BJ (cell line): Measurements from ENCODE around the gene FADS1. TPM values are rescaled to one million over a fixed set of nuclear protein-coding genes. Genes with fewer than 3 reads are reported as not detected.
A peak's percentile ranks its signal among the peaks of the same experiment; 100 is the strongest.

Experiments used
- CTCF ChIA-PET: fragments of 350-600 bp; formaldehyde crosslinking; extraction: SDS; loops from one replicate; lab custom pipeline; 2021; ENCODE audit warnings: antibody characterized with exemption, inconsistent platforms; lab: Yijun Ruan, JAX
- POLR2A ChIA-PET: fragments of 300-600 bp; sonication (Branson Sonifier 250); formaldehyde crosslinking; extraction: SDS; loops from one replicate; lab custom pipeline; 2021; ENCODE audit warnings: antibody characterized with exemption; lab: Charles Lee
- DNase-seq: peaks from one replicate; pipeline ENCODE4 v3.0.0-alpha.2; 2011; ENCODE audit warnings: low read depth
- H3K27me3 ChIP-seq: 2 replicates; pipeline ENCODE4 v1.6.0; 2011; ENCODE audit warnings: low read length; ENCODE audit not compliant: control insufficient read depth, insufficient read depth
- H3K36me3 ChIP-seq: 2 replicates; pipeline ENCODE4 v1.5.1; 2011; ENCODE audit warnings: low read length; ENCODE audit not compliant: control insufficient read depth, insufficient read depth
- H3K4me3 ChIP-seq: 2 replicates; pipeline ENCODE4 v1.5.1; 2011; ENCODE audit warnings: low read depth, mild to moderate bottlenecking, control low read depth, low read length
- polyA plus RNA-seq: library from polyadenylated mRNA; depleted of rRNA; stranded (reverse); fragments of >200 nt; gene quantifications from 2 replicates; pipeline ENCODE4 v1.2.3, GENCODE V29; 2011
- TF ChIP-seq, protein P1 (sequence below): IDR thresholded peaks from 2 replicates; pipeline ENCODE4 v1.5.1; 2011; ENCODE audit warnings: low read depth, mild to moderate bottlenecking, control low read depth, inconsistent platforms, low read length, moderate library complexity; ENCODE audit not compliant: insufficient read depth

The FADS1 gene
- polyA plus RNA-seq, 1 experiment = 58.0 TPM

DNA sequence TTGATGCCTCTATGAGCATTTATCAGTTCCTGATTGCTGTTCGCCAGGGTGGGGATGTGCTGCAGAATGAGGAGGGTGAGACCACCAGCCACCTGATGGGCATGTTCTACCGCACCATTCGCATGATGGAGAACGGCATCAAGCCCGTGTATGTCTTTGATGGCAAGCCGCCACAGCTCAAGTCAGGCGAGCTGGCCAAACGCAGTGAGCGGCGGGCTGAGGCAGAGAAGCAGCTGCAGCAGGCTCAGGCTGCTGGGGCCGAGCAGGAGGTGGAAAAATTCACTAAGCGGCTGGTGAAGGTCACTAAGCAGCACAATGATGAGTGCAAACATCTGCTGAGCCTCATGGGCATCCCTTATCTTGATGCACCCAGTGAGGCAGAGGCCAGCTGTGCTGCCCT is 21.3 kb downstream of the FADS1 start:
- ChIA-PET CTCF (interaction anchor here (1.4 to 5.2 kb wide), 7 partner anchors 11 to 313 kb away, joined by 3 to 62 read pairs (median 32); partner anchors contain the start of gene BEST1), POLR2A (no interaction called here)
- DNase-seq = no peak
- Histone ChIP-seq H3K4me3 (no peak overlapping the region), H3K27me3 (no peaks in the 10 kb centered on the region), H3K36me3 (no peaks in the 10 kb centered on the region; the same call in 1 of the 2 replicates)
- TF ChIP-seq, protein P1, sequence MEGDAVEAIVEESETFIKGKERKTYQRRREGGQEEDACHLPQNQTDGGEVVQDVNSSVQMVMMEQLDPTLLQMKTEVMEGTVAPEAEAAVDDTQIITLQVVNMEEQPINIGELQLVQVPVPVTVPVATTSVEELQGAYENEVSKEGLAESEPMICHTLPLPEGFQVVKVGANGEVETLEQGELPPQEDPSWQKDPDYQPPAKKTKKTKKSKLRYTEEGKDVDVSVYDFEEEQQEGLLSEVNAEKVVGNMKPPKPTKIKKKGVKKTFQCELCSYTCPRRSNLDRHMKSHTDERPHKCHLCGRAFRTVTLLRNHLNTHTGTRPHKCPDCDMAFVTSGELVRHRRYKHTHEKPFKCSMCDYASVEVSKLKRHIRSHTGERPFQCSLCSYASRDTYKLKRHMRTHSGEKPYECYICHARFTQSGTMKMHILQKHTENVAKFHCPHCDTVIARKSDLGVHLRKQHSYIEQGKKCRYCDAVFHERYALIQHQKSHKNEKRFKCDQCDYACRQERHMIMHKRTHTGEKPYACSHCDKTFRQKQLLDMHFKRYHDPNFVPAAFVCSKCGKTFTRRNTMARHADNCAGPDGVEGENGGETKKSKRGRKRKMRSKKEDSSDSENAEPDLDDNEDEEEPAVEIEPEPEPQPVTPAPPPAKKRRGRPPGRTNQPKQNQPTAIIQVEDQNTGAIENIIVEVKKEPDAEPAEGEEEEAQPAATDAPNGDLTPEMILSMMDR = no peak

DNA sequence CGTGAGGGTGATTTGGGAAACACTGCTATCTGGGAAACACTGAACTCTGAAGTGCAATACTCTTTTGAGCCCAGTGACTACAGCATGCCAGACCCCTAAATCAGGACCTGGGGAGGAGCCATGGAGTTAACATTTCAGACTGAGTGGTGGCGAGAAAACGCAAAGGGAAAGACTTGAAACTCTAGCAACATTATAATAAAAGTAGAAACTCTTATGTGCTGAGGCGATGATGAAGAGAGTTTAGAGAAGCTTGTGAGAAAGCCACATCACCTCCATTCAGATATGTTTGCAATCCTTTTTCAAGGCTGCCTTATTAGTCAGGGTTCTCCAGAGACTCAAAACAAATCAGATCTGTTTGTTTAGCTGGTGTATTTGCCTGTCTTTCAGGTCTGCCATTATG is 22.2 kb downstream of the FADS1 start:
- H3K4me3 ChIP-seq = no peak overlapping the region
- H3K27me3 ChIP-seq = no peaks in the 10 kb centered on the region
- DNase-seq = no peak
- H3K36me3 ChIP-seq = peaks cover 6% of the 10 kb centered on the region
- TF ChIP-seq, protein P1 = no peak
- ChIA-PET POLR2A (no interaction called here), CTCF (interaction anchor here (0.9 to 4.2 kb wide), 3 partner anchors 12 to 313 kb away, joined by 6 to 32 read pairs (median 11); no protein-coding TSS in a partner anchor)

DNA sequence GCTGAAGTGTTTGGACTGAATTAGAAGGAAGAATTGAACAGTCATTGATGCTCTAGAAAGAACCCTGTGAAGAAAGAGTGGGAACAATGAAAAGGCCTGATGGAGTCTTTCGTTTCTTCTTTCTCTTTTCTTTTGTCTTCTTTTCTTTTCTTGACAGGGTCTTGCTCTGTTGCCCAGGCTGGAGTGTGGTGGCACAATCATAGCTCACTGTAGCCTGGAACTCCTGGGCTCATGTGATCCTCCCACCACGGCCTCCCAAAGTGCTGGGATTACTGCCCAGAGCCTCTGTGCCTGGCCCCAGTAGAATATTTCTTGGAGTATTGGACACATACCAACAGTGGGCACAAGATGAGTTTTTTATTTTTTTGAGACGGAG is 23.0 kb downstream of the FADS1 start:
- TF ChIP-seq, protein P1 = no peak
- no peak for DNase-seq
- POLR2A ChIA-PET = no interaction called here
- Histone ChIP-seq H3K36me3 (peaks cover 11% of the 10 kb centered on the region), H3K4me3 (no peak overlapping the region; the same call in 1 of the 2 replicates), H3K27me3 (no peaks in the 10 kb centered on the region)
- CTCF ChIA-PET = interaction anchor here (0.7 to 2.8 kb wide), 6 partner anchors 23 to 314 kb away, joined by 3 to 11 read pairs (median 7); partner anchors contain the start of gene FADS1

DNA sequence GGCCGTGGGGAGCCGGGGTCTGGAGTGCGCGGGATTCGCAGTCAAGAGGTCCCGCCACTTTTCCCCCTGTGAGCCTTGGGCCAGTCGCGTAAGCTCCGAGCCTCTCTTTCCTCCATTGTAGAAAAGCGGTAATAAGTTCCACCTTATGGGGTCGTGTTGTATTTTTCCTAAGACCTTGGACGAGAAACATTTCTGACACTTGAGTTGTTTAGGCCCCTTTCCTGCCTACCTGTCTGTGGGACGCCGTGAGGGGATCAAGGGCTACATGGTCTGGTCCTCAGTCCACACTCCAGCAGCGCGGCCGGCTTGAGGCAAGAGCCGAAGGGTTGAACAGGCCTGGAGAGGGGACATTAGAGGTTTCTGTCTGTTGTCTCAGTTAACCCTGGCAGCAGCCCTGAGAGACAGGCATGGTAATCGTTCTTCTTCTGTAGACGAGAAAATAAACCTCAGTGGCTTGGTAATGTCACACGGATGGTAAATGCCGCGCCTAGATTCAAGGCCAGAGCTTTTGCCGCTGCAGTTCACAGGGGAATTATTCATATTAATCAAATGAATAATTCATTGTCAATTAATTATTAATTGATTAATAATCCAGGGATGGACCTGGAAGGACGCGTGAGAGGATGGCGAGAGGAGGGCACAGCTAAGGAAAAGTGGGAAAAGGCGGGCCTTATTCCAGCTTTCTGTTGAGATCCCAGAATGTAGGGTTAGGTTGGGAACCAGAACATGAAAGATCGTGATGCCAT is 23.5 kb downstream of the FADS1 start:
- H3K36me3 ChIP-seq = peaks cover 13% of the 10 kb centered on the region
- TF ChIP-seq, protein P1 = no peak
- CTCF ChIA-PET = interaction anchor here (0.7 to 2.8 kb wide), 7 partner anchors 23 to 517 kb away, joined by 3 to 11 read pairs (median 6); partner anchors contain the start of gene FADS1
- DNase-seq = no peak
- H3K27me3 ChIP-seq = no peaks in the 10 kb centered on the region
- POLR2A ChIA-PET = no interaction called here
- peak overlapping the region; percentile 81 for H3K4me3 ChIP-seq

DNA sequence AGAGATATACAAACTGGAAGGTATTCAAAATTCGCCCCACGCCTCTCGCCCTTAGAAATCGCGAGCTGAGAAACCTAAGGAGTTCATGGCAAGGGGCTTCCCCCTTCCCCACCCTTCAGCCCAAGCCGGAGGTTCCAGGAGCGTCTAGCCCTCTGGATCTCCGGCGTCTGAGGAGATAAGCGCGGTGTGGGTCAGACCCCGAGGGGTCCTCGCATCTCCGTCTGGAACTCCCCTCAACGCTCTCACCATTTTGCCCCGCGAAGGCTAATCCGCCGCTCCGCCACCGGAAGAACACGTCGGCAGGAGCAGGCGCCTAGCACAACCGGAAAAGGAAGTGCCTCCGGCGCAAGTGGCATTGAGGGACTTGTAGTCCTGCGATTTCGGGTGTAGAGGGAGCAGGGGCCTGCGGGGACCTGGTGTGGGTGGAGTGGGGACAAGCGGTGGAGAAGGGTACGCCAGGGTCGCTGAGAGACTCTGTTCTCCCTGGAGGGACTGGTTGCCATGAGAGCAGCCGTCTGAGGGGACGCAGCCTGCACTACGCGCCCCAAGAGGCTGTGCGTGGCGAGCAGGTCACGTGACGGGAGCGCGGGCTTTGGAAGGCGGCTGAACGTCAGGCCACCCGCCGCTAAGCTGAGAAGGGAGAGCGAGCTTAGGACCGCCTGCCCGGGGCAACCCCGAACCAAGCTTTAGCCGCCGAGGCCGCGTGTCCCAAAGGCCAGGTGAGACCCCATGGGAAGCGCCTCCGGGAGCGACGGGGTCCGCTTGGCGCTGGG is 24.3 kb downstream of the FADS1 start, which contains the start of the genes FEN1 and TMEM258:
TSS of gene FEN1 (plus strand) at position 602 of the 773 bp plus-strand sequence. CDS start 2,451 bp downstream, outside the sequence.
TSS of gene TMEM258 (minus strand) at position 290 of the 773 bp plus-strand sequence. CDS start at position 249, 41 bp downstream.
- TF ChIP-seq, protein P1 = no peak
- H3K36me3 ChIP-seq = peaks cover 20% of the 10 kb centered on the region
- CTCF ChIA-PET = interaction anchor here (0.7 to 2.8 kb wide), 8 partner anchors 36 to 518 kb away, joined by 3 to 11 read pairs (median 6); partner anchors contain the start of gene FADS2
- peak; percentile 71 for DNase-seq
- H3K4me3 ChIP-seq = peak within 1 kb of the TSS; percentile 81
- POLR2A ChIA-PET = no interaction called here
- no peaks in the 10 kb centered on the region for H3K27me3 ChIP-seq
